ENCODE measurements around the gene CYB5A.

DNA sequence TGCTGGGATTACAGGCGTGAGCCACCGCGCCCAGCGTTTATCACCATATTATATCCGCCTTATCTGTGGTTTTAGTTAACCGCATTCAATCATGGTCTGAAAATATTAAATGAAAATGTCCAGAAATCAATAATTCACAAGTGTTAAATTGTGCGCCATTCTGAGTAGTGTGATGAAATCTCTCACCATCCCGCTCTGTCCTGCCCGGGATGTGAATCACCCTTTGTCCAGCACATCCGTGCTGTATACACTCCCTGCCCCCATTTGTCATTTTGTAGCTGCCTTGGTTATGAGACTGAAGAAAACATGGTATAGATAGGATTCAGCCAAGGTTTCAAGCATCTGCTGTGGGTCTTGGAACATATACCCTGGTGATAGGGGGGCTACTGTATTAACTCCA, 72.7 kb downstream of the CYB5A start:
- TF ChIP-seq CTCF (conservative IDR thresholded peaks at IDR 0.05): no peak
- TF ChIP-seq ZFX (IDR thresholded peaks at IDR 0.05): no peak
